ENCODE measurements around the gene RAB11FIP2. TPM values are rescaled to one million over a fixed set of nuclear protein-coding genes. Genes with fewer than 3 reads are reported as not detected.
"Not testable (repeated sequence)": the region's sequence is repeated elsewhere in the genome, so short reads cannot be mapped to it uniquely, and the experiment has no call there.

Gene RAB11FIP2, protein sequence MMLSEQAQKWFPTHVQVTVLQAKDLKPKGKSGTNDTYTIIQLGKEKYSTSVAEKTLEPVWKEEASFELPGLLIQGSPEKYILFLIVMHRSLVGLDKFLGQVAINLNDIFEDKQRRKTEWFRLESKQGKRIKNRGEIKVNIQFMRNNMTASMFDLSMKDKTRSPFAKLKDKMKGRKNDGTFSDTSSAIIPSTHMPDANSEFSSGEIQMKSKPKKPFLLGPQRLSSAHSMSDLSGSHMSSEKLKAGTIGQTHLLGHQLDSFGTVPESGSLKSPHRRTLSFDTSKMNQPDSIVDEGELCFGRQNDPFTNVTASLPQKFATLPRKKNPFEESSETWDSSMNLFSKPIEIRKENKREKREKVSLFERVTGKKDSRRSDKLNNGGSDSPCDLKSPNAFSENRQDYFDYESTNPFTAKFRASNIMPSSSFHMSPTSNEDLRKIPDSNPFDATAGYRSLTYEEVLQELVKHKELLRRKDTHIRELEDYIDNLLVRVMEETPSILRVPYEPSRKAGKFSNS
- 10 to 100 TPM; 11.8 to 18.0 TPM for total RNA-seq

DNA sequence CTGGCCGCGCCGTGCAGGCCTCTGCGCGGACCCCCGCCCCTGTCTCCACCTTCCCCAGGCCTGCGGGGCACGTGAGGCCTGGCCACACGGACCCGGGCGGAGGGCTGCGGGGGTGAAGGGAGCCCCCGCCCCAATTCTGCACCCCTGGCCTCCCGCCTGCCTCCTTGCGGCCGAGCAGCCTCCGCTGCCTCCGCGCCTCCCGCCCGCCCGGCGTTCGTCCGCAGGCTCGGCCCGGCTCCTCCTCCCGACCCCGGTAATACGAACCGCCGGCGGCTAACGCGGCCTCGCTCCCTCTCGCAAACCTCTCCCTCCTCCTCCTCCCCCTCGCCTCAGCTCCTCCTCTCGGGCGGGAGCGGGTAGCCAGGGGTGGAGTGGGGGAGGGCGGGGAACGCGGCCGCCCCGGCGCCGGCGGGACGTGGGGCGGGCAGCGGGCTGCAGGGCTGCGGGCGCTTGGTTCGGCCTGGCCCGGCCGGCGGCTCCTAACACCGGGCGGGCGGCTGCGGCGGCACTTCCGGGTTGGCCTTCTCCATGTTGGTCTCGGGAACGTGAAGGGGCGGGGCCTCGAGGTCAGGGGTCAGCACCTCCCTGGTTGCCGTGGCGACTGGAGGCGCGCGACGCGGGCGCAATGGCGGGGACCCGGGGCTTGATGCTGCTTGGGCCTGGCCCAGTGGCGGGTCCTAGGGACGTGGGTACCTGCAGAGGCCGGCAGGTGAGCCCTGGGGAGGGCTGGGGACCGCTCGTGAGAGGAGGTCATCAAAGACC, at the start of gene RAB11FIP2:
TSS of gene RAB11FIP2 (minus strand) at position 547 of the 762 bp plus-strand sequence. CDS start 778 bp downstream, outside the sequence.
- DNase-seq (ENCODE audit: low spot score in 2 of 2) (peak; percentile 92 to 93), ATAC-seq (peak; percentile 94 to 97)
- no peaks in the 10 kb centered on the region for H3K9me3 Mint-ChIP-seq

DNA sequence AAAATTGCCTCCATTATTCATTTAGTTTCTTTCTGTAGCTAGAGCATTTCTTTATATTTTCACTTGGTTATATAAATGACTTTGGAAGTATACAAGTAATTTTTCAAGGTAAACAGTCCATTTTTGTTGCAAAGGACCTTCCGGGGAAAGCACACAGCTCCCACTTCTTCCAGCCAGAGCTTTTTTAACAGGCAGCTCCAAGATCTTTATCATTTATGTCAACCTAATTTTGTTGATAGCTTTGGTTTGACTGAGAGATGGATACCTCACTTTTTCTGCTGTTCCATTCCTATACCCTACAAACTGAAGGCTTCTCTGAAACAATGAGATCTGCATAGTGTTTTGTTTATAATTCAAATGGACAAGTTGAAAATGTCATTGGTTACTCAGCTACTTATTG, 49.3 kb upstream of the RAB11FIP2 start:
- Mint-ChIP-seq H3K27ac (no peak overlapping the region), H3K36me3 (no peaks in the 10 kb centered on the region), H3K9me3 (peaks cover 6 to 7% of the 10 kb centered on the region in 2 donors)
- DNase-seq (ENCODE audit: low spot score in 2 of 2) (no peak), ATAC-seq (no peak)

More for the DNA sequence above, at the start of gene RAB11FIP2:
- Mint-ChIP-seq H3K27ac (peak within 1 kb of the TSS; percentile 60 to 87), H3K36me3 (peaks cover 5 to 6% of the 10 kb centered on the region in 2 donors)

GRCh38 chr10:118092209-118092608, 45.5 kb upstream of the RAB11FIP2 start:
- no peak for DNase-seq (ENCODE audit: low spot score in 2 of 2)
- no peak for ATAC-seq
- Mint-ChIP-seq H3K9me3 (peaks cover 6 to 7% of the 10 kb centered on the region in 2 donors), H3K27ac (no peak overlapping the region), H3K36me3 (no peaks in the 10 kb centered on the region)

- DNase-seq (ENCODE audit: low spot score in 2 of 2) (no peak), ATAC-seq (no peak)
- peaks cover 5 to 11% of the 10 kb centered on the region in 2 donors for H3K9me3 Mint-ChIP-seq
- no peak overlapping the region for H3K27ac Mint-ChIP-seq
- peaks cover 5 to 13% of the 10 kb centered on the region in 2 donors for H3K36me3 Mint-ChIP-seq
Measured at GRCh38 chr10:118080817-118081216, 34.1 kb upstream of the RAB11FIP2 start.

- peaks cover 0 to 8% of the 10 kb centered on the region in 2 donors for H3K36me3 Mint-ChIP-seq
- H3K27ac Mint-ChIP-seq: no peak overlapping the region
- ATAC-seq (no peak), DNase-seq (ENCODE audit: low spot score in 2 of 2) (no peak)
- peaks cover 0 to 6% of the 10 kb centered on the region in 2 donors for H3K9me3 Mint-ChIP-seq
Measured at GRCh38 chr10:118076705-118077104, 30.0 kb upstream of the RAB11FIP2 start.

DNA sequence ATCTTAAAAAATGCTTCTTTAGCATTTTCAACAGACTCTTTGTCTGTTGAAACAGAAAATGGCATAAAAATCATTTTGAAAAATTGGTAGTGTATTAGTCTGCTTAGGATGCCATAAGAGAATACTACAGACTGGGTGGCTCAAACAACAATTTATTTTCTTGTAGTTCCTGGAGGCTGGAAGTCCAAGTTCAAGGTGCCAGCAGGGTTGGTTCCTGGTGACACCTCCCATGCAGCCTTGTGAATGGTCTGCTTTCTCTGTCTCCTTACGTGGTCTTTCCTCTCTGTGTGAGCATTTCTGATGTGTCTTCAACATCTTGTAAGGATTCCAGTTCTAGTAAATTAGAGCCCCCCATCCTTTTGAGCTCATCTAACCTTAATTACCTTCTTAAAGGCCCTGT, 26.1 kb upstream of the RAB11FIP2 start:
- Mint-ChIP-seq H3K9me3 (peaks cover 0 to 6% of the 10 kb centered on the region in 2 donors), H3K27ac (no peak overlapping the region), H3K36me3 (peaks cover 0 to 8% of the 10 kb centered on the region in 2 donors)
- ATAC-seq (no peak), DNase-seq (ENCODE audit: low spot score in 2 of 2) (no peak)

GRCh38 chr10:118067389-118067788, 20.6 kb upstream of the RAB11FIP2 start:
- H3K27ac Mint-ChIP-seq; H3K36me3 Mint-ChIP-seq; DNase-seq (ENCODE audit: low spot score in 2 of 2); H3K9me3 Mint-ChIP-seq; ATAC-seq: not testable (repeated sequence)

DNA sequence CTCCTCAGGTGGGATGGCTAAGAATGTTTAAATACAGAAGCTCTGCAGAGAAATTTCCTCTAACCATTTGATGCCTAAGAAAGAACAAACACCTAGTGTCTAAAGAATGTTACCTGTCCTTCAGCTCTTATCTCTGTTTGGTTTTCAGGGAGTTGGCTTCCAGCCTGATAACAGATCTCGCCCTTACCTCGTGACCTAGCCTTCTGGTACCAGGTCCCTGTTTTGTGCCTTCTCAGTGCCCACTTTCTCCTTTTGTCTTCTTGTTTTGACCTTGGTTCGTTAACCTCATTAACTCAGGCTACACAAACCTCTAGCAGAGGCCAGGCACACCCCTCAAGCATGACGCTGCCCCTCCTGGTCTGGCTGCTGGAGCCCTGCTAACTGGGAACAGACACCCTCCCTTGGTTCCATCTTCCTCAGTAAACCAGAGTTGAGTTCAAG, 16.1 kb upstream of the RAB11FIP2 start:
- H3K9me3 Mint-ChIP-seq: no peaks in the 10 kb centered on the region
- ATAC-seq (no peak), DNase-seq (ENCODE audit: low spot score in 2 of 2) (no peak)
- H3K27ac Mint-ChIP-seq: no peak overlapping the region
- H3K36me3 Mint-ChIP-seq: no peaks in the 10 kb centered on the region

DNA sequence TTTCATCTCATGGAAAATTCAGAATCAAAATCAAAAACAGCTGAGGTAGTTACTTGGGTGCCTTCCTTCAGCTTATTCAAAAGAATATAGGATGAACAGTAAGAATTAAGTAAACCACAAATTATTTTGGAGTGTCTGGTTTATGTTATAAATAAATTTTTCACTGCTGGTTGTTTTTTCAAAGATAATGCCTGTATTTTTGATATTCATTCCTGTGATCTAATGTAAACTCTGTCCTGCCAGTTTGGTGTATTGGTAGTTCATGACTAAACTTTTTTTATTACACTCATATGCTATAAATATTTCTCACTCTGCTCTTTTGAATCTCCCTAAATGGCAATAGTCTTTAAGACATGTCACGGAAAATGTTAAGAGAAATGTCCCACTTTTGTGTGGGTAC, 11.6 kb upstream of the RAB11FIP2 start:
- Mint-ChIP-seq H3K36me3 (no peaks in the 10 kb centered on the region), H3K27ac (no peak overlapping the region), H3K9me3 (no peaks in the 10 kb centered on the region)
- DNase-seq (ENCODE audit: low spot score in 2 of 2) (no peak), ATAC-seq (no peak)

DNA sequence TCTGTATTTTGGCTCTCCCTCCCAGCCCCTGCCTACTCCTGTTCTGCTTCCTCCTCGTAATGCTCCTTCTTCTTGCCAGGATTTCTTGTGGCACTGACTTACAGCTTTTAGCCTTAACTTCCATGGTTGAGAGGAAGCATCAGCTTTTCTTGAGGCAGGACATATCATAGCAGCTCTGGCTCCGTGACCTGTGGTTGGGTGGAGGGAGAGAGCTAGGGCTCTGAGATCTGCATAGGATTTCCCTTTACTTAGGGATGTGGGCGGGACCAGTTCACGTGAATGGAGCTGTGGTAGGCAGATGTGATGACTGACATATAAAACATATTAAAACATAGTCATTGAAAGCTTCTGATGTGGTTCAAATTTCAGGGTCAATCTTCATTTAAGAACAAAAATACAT, 10.6 kb upstream of the RAB11FIP2 start:
- no peak for ATAC-seq
- H3K27ac Mint-ChIP-seq: no peak overlapping the region
- DNase-seq (ENCODE audit: low spot score in 2 of 2): no peak

DNA sequence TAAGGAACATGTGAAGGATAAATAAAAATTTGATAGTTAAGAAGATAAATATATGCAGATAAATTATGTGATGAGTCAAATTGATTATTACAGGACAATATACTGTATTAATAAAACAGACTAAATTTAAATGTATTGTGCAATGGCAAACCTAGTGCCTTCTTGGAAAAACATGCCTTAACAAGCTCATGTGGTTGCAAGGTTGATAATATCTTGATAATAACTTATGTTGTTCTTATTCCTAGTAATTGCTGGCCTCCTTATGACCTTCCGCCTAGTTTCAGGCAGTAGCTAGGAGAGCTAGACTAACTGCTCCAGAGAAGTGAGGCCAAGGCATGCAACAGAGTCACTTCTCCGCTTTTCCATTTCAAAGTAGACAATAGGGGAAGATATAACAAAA, 7.6 kb upstream of the RAB11FIP2 start:
- no peak for DNase-seq (ENCODE audit: low spot score in 2 of 2)
- Mint-ChIP-seq H3K9me3 (no peaks in the 10 kb centered on the region), H3K27ac (no peak overlapping the region), H3K36me3 (no peaks in the 10 kb centered on the region)
- no peak for ATAC-seq

More for the DNA sequence above, 10.6 kb upstream of the RAB11FIP2 start:
- Mint-ChIP-seq H3K9me3 (no peaks in the 10 kb centered on the region), H3K36me3 (no peaks in the 10 kb centered on the region)

GRCh38 chr10:118052816-118053215, 6.1 kb upstream of the RAB11FIP2 start:
- ATAC-seq (no peak), DNase-seq (ENCODE audit: low spot score in 2 of 2) (no peak)
- H3K27ac Mint-ChIP-seq: no peak overlapping the region
- H3K9me3 Mint-ChIP-seq: no peaks in the 10 kb centered on the region
- H3K36me3 Mint-ChIP-seq: no peaks in the 10 kb centered on the region

GRCh38 chr10:118047880-118048279, 1.1 kb upstream of the RAB11FIP2 start:
- Mint-ChIP-seq H3K36me3 (peaks cover 5 to 6% of the 10 kb centered on the region in 2 donors), H3K9me3 (no peaks in the 10 kb centered on the region), H3K27ac (no peak overlapping the region)
- DNase-seq (ENCODE audit: low spot score in 2 of 2) (no peak), ATAC-seq (no peak)

GRCh38 chr10:118047157-118047719, 497 bp upstream of the RAB11FIP2 start:
- Mint-ChIP-seq H3K27ac (peak overlapping the region; percentile 60 to 87), H3K9me3 (no peaks in the 10 kb centered on the region), H3K36me3 (peaks cover 5 to 6% of the 10 kb centered on the region in 2 donors)
- no peak for DNase-seq (ENCODE audit: low spot score in 2 of 2)
- ATAC-seq: no peak

- H3K36me3 Mint-ChIP-seq: peaks cover 5 to 6% of the 10 kb centered on the region in 2 donors
- H3K27ac Mint-ChIP-seq: peak overlapping the region; percentile 11 to 87
- peak in 1 of 2 donors; percentile 56 for ATAC-seq
- peak; percentile 22 to 61 for DNase-seq (ENCODE audit: low spot score in 2 of 2)
- no peaks in the 10 kb centered on the region for H3K9me3 Mint-ChIP-seq
Measured at GRCh38 chr10:118045837-118046394, 825 bp downstream of the RAB11FIP2 start.

DNA sequence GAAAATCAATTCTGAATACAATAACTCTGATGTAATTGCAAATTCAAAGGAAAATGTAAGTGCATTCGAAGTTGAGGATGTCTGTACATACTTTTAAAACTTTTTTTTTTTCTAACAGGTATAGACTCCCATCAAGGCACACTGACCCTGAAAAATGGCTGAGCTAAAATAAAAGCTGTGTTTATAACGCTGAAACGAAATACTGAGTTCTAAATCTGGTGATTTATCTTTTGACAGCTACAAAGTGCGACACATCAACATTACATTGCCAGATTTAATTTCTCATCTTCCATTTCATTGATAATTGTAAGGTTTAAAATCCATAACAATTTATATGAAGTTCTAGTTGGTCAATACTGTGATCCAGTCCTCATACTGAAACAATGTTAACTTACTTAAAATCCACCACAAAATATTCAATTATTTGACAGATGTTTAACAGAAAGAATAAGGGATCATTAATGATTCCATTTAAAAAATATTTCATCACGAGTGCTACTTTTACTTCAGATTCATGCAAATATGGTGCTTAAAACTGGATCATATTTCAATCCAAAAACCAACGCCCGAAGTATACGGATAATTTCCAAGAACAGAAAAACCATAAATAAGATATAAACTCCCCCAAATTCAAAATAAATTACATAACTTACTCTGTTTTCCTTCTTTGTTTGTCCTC, 1.4 kb downstream of the RAB11FIP2 start:
- no peak for ATAC-seq
- no peaks in the 10 kb centered on the region for H3K9me3 Mint-ChIP-seq
- H3K36me3 Mint-ChIP-seq: peaks cover 5 to 6% of the 10 kb centered on the region in 2 donors
- peak overlapping the region; percentile 11 to 87 for H3K27ac Mint-ChIP-seq
- DNase-seq (ENCODE audit: low spot score in 2 of 2): no peak

Measured in activated naive CD4-positive, alpha-beta T cell treated with anti-CD3 and anti-CD28 coated beads, Interleukin-2, amount 50 U/mL, for 72 hours (primary cell).